ENCODE measurements around the gene SOS1. TPM values are rescaled to one million over a fixed set of nuclear protein-coding genes. Genes with fewer than 3 reads are reported as not detected.
"Not testable (repeated sequence)": the region's sequence is repeated elsewhere in the genome, so short reads cannot be mapped to it uniquely, and the experiment has no call there.

Gene SOS1
- total RNA-seq: 10 to 100 TPM; 23.1 to 70.8 (median 31.6) TPM

DNA sequence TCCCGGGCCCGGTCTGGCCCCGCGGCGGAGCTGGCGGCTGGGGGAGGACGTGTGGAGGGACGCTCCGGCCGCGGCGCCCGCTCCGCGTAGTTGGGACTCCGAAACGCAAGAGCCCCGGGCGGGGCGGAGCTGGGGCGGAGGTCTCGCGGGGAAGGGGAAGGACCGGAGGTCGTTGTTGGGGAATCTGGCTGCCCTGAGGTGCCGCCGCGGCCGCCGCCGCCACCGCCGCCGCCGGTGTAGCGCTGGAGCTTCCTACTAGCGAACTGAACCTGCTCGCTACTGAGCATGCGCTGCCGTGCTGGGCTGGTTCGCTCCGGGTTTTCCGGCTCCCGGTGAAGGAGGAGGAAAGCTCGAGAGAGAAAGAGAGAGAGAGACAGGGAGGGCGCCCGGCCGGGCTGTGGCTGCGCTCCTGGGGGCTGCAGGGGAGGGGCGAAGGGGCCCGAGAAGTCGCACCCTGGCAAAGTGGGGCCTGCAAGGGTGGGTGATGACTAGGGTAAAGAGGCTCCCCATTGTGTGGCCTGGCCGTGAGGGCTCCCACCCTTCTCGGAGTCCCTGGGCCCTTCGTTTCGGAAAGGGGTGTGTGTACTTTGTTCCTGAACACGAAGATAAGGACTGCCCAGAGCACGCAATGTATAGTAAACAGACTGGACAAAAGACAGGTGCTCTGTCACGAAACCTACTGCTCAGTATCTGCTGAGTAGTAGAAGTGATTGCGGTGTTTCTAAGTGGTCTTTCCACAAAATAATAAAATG, at the start of gene SOS1:
Gene SOS1, minus strand, starts transcription at position 281 of the 752 bp plus-strand sequence. CDS start 629 bp downstream, outside the sequence.
- TF ChIP-seq, protein P1, sequence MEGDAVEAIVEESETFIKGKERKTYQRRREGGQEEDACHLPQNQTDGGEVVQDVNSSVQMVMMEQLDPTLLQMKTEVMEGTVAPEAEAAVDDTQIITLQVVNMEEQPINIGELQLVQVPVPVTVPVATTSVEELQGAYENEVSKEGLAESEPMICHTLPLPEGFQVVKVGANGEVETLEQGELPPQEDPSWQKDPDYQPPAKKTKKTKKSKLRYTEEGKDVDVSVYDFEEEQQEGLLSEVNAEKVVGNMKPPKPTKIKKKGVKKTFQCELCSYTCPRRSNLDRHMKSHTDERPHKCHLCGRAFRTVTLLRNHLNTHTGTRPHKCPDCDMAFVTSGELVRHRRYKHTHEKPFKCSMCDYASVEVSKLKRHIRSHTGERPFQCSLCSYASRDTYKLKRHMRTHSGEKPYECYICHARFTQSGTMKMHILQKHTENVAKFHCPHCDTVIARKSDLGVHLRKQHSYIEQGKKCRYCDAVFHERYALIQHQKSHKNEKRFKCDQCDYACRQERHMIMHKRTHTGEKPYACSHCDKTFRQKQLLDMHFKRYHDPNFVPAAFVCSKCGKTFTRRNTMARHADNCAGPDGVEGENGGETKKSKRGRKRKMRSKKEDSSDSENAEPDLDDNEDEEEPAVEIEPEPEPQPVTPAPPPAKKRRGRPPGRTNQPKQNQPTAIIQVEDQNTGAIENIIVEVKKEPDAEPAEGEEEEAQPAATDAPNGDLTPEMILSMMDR (IDR thresholded peaks at IDR 0.05): no peak
- DNase-seq (ENCODE audit: low spot score) (peak; percentile 76), ATAC-seq (ENCODE audit: low FRiP score) (peak; percentile 84)

DNA sequence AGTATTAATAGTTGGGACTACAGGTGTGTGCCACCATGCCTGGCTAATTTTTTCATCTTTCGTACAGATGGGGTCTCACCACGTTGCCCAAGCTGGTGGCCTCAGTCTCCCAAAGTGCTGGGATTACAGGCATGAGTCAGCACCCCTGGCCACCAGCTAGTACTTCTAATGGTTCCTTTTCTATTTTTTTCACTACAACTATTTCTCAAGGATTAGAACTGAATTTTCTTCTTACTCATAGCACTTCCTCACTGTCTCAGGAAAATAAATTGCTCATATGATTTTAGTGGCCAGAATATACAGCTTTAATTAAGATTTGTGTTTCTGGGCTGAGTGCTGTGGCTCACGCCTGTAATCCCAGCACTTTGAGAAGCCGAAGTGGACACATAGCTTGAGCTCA, 43.2 kb upstream of the SOS1 start:
- TF ChIP-seq, protein P1 (IDR thresholded peaks at IDR 0.05): no peak
- DNase-seq (ENCODE audit: low spot score) (no peak), ATAC-seq (ENCODE audit: low FRiP score) (peak; percentile 48)

DNA sequence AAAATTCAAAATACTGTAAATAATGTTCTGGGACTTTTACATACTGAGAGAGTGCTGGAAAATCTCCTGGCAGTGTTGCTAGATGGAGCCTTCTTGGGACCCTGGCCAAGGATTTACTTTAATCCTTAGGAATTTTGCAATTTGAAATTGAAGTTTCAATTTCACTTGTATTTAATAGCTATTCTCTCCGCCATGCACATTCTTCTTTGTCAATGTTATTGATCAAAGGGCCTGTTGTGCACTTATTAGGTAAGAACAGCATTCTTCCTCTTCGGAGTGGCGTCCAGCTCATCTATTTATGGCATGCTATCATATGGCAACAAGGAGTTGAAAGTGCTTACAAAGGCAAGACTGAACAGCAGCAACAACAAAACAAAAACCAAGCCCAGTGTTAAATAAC, 40.1 kb upstream of the SOS1 start:
- TF ChIP-seq, protein P1 (IDR thresholded peaks at IDR 0.05): no peak
- no peak for DNase-seq (ENCODE audit: low spot score)
- no peak for ATAC-seq (ENCODE audit: low FRiP score)

DNA sequence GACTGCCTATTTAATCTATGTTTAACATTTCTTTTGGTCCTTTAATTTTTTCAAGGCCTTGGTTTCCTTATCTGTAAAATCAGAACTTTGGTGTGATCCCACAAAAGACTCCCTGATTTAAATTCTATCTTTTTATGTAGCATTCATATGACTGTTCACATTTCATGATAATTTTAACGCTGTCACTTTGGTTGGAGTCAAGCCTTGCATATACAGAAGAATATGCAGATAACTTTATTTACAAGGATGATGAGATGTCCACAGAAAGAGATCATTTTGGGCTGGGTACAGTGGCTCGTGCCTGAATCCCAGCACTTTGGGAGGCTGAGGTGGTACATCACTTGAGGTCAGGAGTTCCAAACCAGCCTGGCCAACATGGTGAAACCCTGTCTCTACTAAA, 38.4 kb upstream of the SOS1 start:
- ATAC-seq (ENCODE audit: low FRiP score): no peak
- no peak for DNase-seq (ENCODE audit: low spot score)
- TF ChIP-seq, protein P1 (IDR thresholded peaks at IDR 0.05): no peak

DNA sequence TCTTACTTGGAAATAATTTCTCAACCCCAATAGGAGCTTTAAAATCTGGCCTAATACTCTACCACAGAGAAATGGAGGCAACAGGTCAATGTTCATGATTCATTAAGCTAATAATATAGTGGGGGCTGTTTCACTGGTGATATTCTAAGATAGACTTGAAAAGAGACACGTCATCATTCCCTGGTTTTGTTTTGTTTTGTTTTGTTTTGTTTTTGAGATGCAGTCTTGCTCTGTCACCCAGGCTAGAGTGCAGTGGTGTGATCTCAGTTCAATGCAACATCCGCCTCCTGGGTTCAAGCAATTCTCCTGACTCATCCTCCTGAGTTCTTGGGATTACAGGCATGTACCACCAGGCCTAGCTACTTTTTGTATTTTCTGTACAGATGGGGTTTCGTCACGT, 37.5 kb upstream of the SOS1 start:
- TF ChIP-seq, protein P1 (IDR thresholded peaks at IDR 0.05): no peak
- DNase-seq (ENCODE audit: low spot score) (no peak), ATAC-seq (ENCODE audit: low FRiP score) (no peak)

DNA sequence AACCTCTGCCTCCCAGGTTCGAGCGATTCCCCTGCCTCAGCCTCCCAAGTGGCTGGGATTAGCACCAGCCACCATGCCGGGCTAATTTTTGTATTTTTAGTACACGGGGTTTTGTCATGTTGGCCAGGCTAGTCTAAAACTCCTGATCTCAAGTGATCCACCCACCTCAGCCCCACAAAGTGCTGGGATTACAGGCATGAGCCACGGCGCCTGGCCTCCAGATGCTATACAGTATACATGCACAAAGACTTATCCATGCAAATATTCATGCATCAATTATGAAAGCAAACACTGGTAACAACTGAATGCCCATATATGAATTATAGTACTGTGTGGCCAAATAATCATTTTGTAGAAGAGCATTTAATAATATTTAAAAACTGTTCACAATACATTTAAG, 36.0 kb upstream of the SOS1 start:
- ATAC-seq (ENCODE audit: low FRiP score) (no peak), DNase-seq (ENCODE audit: low spot score) (no peak)
- TF ChIP-seq, protein P1 (IDR thresholded peaks at IDR 0.05): no peak

DNA sequence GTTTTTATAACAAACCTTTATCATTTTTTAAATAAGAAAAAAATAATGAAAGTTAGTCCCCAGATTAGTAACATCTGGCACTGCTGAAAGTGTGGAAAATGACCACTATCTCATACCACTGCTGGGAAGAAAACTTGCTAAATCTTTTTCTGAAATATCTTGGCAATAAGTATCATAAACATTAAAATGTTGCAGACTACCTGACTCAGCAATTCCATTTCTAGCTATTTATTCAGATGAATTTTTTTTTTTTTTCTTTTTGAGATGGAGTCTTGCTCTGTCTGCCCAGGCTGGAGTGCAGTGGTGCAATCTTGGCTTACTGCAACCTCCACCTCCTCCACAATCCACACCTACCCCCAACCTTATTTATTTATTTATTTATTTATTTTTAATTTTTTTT, 35.3 kb upstream of the SOS1 start:
- TF ChIP-seq, protein P1 (IDR thresholded peaks at IDR 0.05): no peak
- no peak for DNase-seq (ENCODE audit: low spot score)
- peak; percentile 86 for ATAC-seq (ENCODE audit: low FRiP score)

DNA sequence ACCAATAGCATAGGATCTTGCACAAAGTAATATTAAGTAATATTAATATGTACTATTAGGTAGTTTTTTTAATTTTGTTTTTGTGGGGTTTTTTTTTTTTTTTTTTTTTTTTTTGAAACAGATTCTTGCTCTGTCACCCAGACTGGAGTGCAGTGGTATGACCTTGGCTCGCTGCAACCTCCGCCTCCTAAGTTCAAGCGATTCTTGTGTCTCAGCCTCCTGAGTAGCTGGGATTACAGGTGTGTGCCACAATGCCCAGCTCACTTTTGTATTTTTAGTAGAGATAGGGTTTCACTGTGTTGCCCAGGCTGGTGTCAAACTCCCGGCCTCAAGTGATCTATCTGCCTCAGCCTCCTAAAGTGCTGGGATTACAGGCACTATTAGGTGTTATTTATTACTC, 34.7 kb upstream of the SOS1 start:
- not testable (repeated sequence) for ATAC-seq (ENCODE audit: low FRiP score); DNase-seq (ENCODE audit: low spot score)
